Measurements from ENCODE around the gene CEMIP.

GRCh38 chr15:80732167-80732566 is 47.0 kb upstream of the CEMIP start:
- TF ChIP-seq CTCF (IDR thresholded peaks at IDR 0.05) (no peak), POLR2A (IDR thresholded peaks at IDR 0.05) (no peak)

All from adrenal gland (tissue), 5 donors.